ENCODE data around the gene BACH2.

GRCh38 chr6:90082847-90083246 is 213.8 kb downstream of the BACH2 start:
- no peak for TF ChIP-seq CTCF (IDR thresholded peaks at IDR 0.05)
- TF ChIP-seq EP300 (IDR thresholded peaks at IDR 0.05), result no peak
- no peak for TF ChIP-seq POLR2AphosphoS5 (IDR thresholded peaks at IDR 0.05)
- no peak for TF ChIP-seq POLR2A (IDR thresholded peaks at IDR 0.05)

Data from stomach (tissue), 4 donors.